Ovary (tissue), 10 donors: ENCODE results near the gene CCL2. TPM values are rescaled to one million over a fixed set of nuclear protein-coding genes. Genes with fewer than 3 reads are reported as not detected.

Experiments used
- DNase-seq, 5 donors: peaks; one replicate each; pipeline ENCODE4 v3.0.0-alpha.2; 2019 to 2020
- H3K27ac ChIP-seq, 2 donors: fragments of 200-600 bp; one replicate each; pipeline versions ENCODE4 v1.5.1 to v1.8.0; 2019 to 2022
- H3K27me3 ChIP-seq: fragments of 200-600 bp; one replicate; pipeline ENCODE4 v1.8.0; 2022
- H3K36me3 ChIP-seq: fragments of 200-600 bp; sonication (generic); one replicate; pipeline ENCODE4 v1.5.1; 2019
- H3K4me1 ChIP-seq: one replicate; pipeline ENCODE4 v1.8.1; 2013; ENCODE audit warnings: mild to moderate bottlenecking, moderate library complexity; ENCODE audit not compliant: insufficient read depth
- H3K4me3 ChIP-seq: fragments of 200-600 bp; sonication (generic); one replicate; pipeline ENCODE4 v1.5.1; 2017
- H3K9me3 ChIP-seq, 2 donors: fragments of 200-600 bp in 1 of 2; sonication (generic) in 1 of 2; one replicate each; pipeline versions ENCODE4 v1.5.1 to v1.8.1; 2013 to 2019; ENCODE audit warnings: mild to moderate bottlenecking in 1 of 2, moderate library complexity in 1 of 2
- CTCF ChIP-seq, 3 donors: fragments of 450-650 bp in 2 of 3; fragments of 200-600 bp in 1 of 3; IDR thresholded peaks; one replicate each; pipeline versions ENCODE4 v1.5.1 to v1.8.0; 2016 to 2022; ENCODE audit warnings: antibody characterized with exemption in 3 of 3, mild to moderate bottlenecking in 1 of 3
- EP300 ChIP-seq: sonication (generic); formaldehyde crosslinking; IDR thresholded peaks from one replicate; pipeline ENCODE4 v1.6.1; 2017; ENCODE audit warnings: antibody characterized with exemption
- POLR2A ChIP-seq: fragments of 450-650 bp; IDR thresholded peaks from one replicate; pipeline ENCODE4 v1.6.1; 2017; ENCODE audit warnings: antibody characterized with exemption, mild to moderate bottlenecking, moderate library complexity
- WGBS, 3 donors: extraction: QIAGEN DNeasy Blood & Tissue Kit in 1 of 3; methylation state at CpG; one replicate each; pipeline versions ENCODE4 v1.1.5 to v1.1.7; 2013 to 2017; 5-methylcytosine and 5-hydroxymethylcytosine counted together
- intact Hi-C, 4 donors: fragments of 100-400 bp; cut with DNase I; formaldehyde crosslinking; loops; one replicate each; pipeline versions ENCODE4 v1.11.0 to v1.15.1; 2022 to 2023
- long read RNA-seq, 3 donors: library from polyadenylated mRNA in 2 of 3; unstranded in 2 of 3; transcript quantifications; one replicate each; pipeline ENCODE4 v2.0.0 and lab custom pipeline, GENCODE V29; 2021 to 2026
- polyA plus RNA-seq, 2 donors: library from polyadenylated mRNA; stranded (reverse); fragments of 200-250 nt in 1 of 2; fragments of 350-450 nt in 1 of 2; fragmentation: Illumina TruSeq in 1 of 2; extraction: RNeasy Lipid Tissue Mini Kit (QIAGEN cat#74804) in 1 of 2; gene quantifications; one replicate each; pipeline ENCODE4 v1.2.3, GENCODE V29; 2013 to 2014
- total RNA-seq, 7 donors: library from RNA; depleted of rRNA in 2 of 7; stranded (reverse); fragments of >200 nt in 2 of 7; fragmentation: NEBNext Ultra II Directional in 3 of 7; extraction: Animal tissue kit (Norgen Biotek cat#: 25700) in 3 of 7; gene quantifications; one replicate each; pipeline versions ENCODE4 v1.1.0 to v1.2.4, GENCODE V29; 2016 to 2023
- donor health status: DM: no; HTN: no; CAD: no; lungs with moderate emphysema.
- donor health status: DM: no; HTN: no; CAD: no.
- donor health status: Bipolar disorder and iron deficiency.
- donor health status: DM: yes; HTN: yes; CAD: no.
- donor health status: DM: no; HTN: no; CAD: no.
- donor health status: DM: yes; HTN: yes; CAD: no.

Gene CCL2
- total RNA-seq (100 to 1,000 TPM in 1 of 7 donors, 10 to 100 TPM in 5, 1 to 10 TPM in 1; 5.0 to 156 (median 25.3) TPM), polyA plus RNA-seq (10 to 100 TPM; 35.1 to 50.9 TPM)
- long read RNA-seq, donor 1, partial matches to known transcripts, result 0 of 2 reads
- long read RNA-seq, donor 1, other reads (novel, unspliced or antisense), result 0 of 2 reads
- long read RNA-seq, donor 2, transcript CCL2-201 (3 exons, 741 nt), result major isoform, 11 of 14 reads
- long read RNA-seq, donor 2, partial matches to known transcripts, result 0 of 14 reads
- long read RNA-seq, donor 2, other reads (novel, unspliced or antisense), result 0 of 14 reads
- long read RNA-seq, donor 3, transcript CCL2-201 (3 exons, 741 nt), result major isoform, 27 of 29 reads
- long read RNA-seq, donor 3, partial matches to known transcripts, result 0 of 29 reads
- long read RNA-seq, donor 3, other reads (novel, unspliced or antisense), result 0 of 29 reads

- Histone ChIP-seq H3K36me3 (no peaks in the 10 kb centered on the region), H3K9me3 (no peaks in the 10 kb centered on the region), H3K27me3 (no peaks in the 10 kb centered on the region), H3K27ac (peak within 1 kb of the TSS in 1 of 2 donors; percentile 32), H3K4me3 (peak within 1 kb of the TSS; percentile 15), H3K4me1 (peaks cover 15% of the 10 kb centered on the region)
- TF ChIP-seq EP300, result no peak
- peak; percentile 41 to 75 (median 58) for DNase-seq
- intact Hi-C loops, result loop anchor here in 1 of 4 donors (10.0 kb wide), 1 partner anchor 860 kb away; the partner anchor contains the start of gene RAD51D
- WGBS, 3 donors, result 4 to 5% (median 5%) methylated on average over 11 of the region's 11 CpGs
These were observed at the start of gene CCL2 for GRCh38 chr17:34254651-34255380. TSS of gene CCL2 (plus strand) at chr17:34255285. CDS start at chr17:34255350, 65 bp downstream.

- intact Hi-C loops, result loop anchor here in 2 of 4 donors (10.0 kb wide), 2 partner anchors 99 to 159 kb away; partner anchors contain the start of gene CCL1 (in 1 of the 2)
These were observed 49.7 kb upstream of the CCL2 start for GRCh38 chr17:34205401-34205800.

GRCh38 chr17:34206569-34206968 lies 48.5 kb upstream of the CCL2 start:
- Histone ChIP-seq H3K4me1 (no peaks in the 10 kb centered on the region), H3K4me3 (no peak overlapping the region), H3K27ac (no peak overlapping the region), H3K36me3 (no peaks in the 10 kb centered on the region), H3K9me3 (no peaks in the 10 kb centered on the region), H3K27me3 (no peaks in the 10 kb centered on the region)
- no peak for DNase-seq
- TF ChIP-seq EP300, result no peak
- no peak for TF ChIP-seq CTCF (IDR thresholded peaks at IDR 0.05)
- no peak for TF ChIP-seq POLR2A
- 82 to 89% (median 87%) methylated on average over 3 of the region's 3 CpGs for WGBS, 3 donors
- intact Hi-C loops, result loop anchor here in 2 of 4 donors (10.0 kb wide), 2 partner anchors 98 to 158 kb away; partner anchors contain the start of gene CCL1 (in 1 of the 2)

More at GRCh38 chr17:34205401-34205800, 49.7 kb upstream of the CCL2 start:
- Histone ChIP-seq H3K4me1 (no peaks in the 10 kb centered on the region), H3K27me3 (no peaks in the 10 kb centered on the region), H3K4me3 (no peak overlapping the region), H3K27ac (no peak overlapping the region), H3K9me3 (no peaks in the 10 kb centered on the region), H3K36me3 (no peaks in the 10 kb centered on the region)
- WGBS, 3 donors, result 80 to 96% (median 92%) methylated on average over 1 of the region's 1 CpG
- TF ChIP-seq POLR2A, result no peak
- DNase-seq, result no peak

GRCh38 chr17:34207572-34207971 lies 47.5 kb upstream of the CCL2 start:
- no peak overlapping the region for H3K27ac ChIP-seq
- H3K4me3 ChIP-seq, result no peak overlapping the region
- 92 to 93% (median 92%) methylated on average over 2 of the region's 2 CpGs for WGBS, 3 donors
- intact Hi-C loops, result loop anchor here in 2 of 4 donors (10.0 kb wide), 2 partner anchors 97 to 157 kb away; partner anchors contain the start of gene CCL1 (in 1 of the 2)
- no peak for DNase-seq
- no peaks in the 10 kb centered on the region for H3K9me3 ChIP-seq
- H3K36me3 ChIP-seq, result no peaks in the 10 kb centered on the region
- H3K4me1 ChIP-seq, result no peaks in the 10 kb centered on the region
- no peaks in the 10 kb centered on the region for H3K27me3 ChIP-seq
- no peak for TF ChIP-seq POLR2A
- TF ChIP-seq EP300, result no peak
- no peak for TF ChIP-seq CTCF (IDR thresholded peaks at IDR 0.05)

GRCh38 chr17:34218748-34219147 lies 36.3 kb upstream of the CCL2 start:
- H3K4me1 ChIP-seq, result no peaks in the 10 kb centered on the region
- intact Hi-C loops, result no loop called here
- H3K27me3 ChIP-seq, result no peaks in the 10 kb centered on the region
- H3K4me3 ChIP-seq, result no peak overlapping the region
- WGBS, 3 donors, result 96 to 100% (median 98%) methylated on average over 1 of the region's 1 CpG
- DNase-seq, result no peak
- H3K36me3 ChIP-seq, result no peaks in the 10 kb centered on the region
- H3K27ac ChIP-seq, result no peak overlapping the region
- TF ChIP-seq POLR2A, result no peak
- no peaks in the 10 kb centered on the region for H3K9me3 ChIP-seq
